Panc1 (cell line): ENCODE results near the gene TMEM235.

Experiments used
- POLR2AphosphoS5 ChIP-seq: IDR thresholded peaks from 2 replicates; pipeline ENCODE4 v1.6.1; 2012; ENCODE audit warnings: mild to moderate bottlenecking, low read depth, low read length, moderate library complexity
- SIN3A ChIP-seq: IDR thresholded peaks from 2 replicates; pipeline ENCODE4 v1.6.1; 2012; ENCODE audit warnings: low read depth, mild to moderate bottlenecking, low read length, moderate library complexity, borderline replicate concordance; ENCODE audit not compliant: insufficient read depth
- TCF7L2 ChIP-seq: IDR thresholded peaks from 2 replicates; pipeline ENCODE4 v1.6.1; 2011; ENCODE audit warnings: mild to moderate bottlenecking, low read depth, low read length, inconsistent platforms
- TF ChIP-seq, protein P1 (sequence below): fragments of 450-650 bp; IDR thresholded peaks from 2 replicates; pipeline ENCODE4 v1.5.1; 2017; ENCODE audit warnings: mild to moderate bottlenecking
- TF ChIP-seq, protein P2 (sequence below), 2 experiments: IDR thresholded peaks; 2 replicates each; pipeline ENCODE4 v1.6.1; 2011 to 2012; ENCODE audit warnings: low read depth in 2 of 2, control low read depth in 1 of 2, low read length in 1 of 2, mild to moderate bottlenecking in 1 of 2, moderate library complexity in 1 of 2; ENCODE audit not compliant: insufficient read depth in 1 of 2

DNA sequence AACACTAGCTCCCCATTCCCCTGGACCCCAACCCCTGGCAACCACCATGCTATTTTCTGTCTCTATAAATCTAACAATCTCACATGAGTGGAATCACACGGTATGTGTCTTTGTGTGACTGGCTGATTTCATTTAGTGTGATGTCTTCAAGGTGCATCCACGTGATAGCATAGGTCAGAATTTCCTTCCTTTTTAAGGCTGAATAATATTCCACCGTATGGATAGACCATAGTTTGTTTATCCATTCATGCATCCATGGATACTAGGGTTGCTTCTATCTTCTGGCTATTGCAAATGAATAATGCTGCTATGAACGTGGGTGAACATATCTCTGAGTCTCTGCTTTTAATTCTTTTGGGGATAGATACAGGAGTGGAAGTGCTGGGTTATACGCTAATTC, 43.9 kb downstream of the TMEM235 start:
- TF ChIP-seq, protein P1, sequence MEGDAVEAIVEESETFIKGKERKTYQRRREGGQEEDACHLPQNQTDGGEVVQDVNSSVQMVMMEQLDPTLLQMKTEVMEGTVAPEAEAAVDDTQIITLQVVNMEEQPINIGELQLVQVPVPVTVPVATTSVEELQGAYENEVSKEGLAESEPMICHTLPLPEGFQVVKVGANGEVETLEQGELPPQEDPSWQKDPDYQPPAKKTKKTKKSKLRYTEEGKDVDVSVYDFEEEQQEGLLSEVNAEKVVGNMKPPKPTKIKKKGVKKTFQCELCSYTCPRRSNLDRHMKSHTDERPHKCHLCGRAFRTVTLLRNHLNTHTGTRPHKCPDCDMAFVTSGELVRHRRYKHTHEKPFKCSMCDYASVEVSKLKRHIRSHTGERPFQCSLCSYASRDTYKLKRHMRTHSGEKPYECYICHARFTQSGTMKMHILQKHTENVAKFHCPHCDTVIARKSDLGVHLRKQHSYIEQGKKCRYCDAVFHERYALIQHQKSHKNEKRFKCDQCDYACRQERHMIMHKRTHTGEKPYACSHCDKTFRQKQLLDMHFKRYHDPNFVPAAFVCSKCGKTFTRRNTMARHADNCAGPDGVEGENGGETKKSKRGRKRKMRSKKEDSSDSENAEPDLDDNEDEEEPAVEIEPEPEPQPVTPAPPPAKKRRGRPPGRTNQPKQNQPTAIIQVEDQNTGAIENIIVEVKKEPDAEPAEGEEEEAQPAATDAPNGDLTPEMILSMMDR = no peak
- no peak for TF ChIP-seq POLR2AphosphoS5
- TF ChIP-seq SIN3A = no peak
- TF ChIP-seq, protein P2, sequence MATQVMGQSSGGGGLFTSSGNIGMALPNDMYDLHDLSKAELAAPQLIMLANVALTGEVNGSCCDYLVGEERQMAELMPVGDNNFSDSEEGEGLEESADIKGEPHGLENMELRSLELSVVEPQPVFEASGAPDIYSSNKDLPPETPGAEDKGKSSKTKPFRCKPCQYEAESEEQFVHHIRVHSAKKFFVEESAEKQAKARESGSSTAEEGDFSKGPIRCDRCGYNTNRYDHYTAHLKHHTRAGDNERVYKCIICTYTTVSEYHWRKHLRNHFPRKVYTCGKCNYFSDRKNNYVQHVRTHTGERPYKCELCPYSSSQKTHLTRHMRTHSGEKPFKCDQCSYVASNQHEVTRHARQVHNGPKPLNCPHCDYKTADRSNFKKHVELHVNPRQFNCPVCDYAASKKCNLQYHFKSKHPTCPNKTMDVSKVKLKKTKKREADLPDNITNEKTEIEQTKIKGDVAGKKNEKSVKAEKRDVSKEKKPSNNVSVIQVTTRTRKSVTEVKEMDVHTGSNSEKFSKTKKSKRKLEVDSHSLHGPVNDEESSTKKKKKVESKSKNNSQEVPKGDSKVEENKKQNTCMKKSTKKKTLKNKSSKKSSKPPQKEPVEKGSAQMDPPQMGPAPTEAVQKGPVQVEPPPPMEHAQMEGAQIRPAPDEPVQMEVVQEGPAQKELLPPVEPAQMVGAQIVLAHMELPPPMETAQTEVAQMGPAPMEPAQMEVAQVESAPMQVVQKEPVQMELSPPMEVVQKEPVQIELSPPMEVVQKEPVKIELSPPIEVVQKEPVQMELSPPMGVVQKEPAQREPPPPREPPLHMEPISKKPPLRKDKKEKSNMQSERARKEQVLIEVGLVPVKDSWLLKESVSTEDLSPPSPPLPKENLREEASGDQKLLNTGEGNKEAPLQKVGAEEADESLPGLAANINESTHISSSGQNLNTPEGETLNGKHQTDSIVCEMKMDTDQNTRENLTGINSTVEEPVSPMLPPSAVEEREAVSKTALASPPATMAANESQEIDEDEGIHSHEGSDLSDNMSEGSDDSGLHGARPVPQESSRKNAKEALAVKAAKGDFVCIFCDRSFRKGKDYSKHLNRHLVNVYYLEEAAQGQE (IDR thresholded peaks at IDR 0.05; ENCODE audit: insufficient read depth in 1 of 2, low read depth in 2 of 2, low read length in 1 of 2) = no peak
- TF ChIP-seq TCF7L2 = no peak
